ENCODE results near the gene DGKG.

Gene DGKG

DNA sequence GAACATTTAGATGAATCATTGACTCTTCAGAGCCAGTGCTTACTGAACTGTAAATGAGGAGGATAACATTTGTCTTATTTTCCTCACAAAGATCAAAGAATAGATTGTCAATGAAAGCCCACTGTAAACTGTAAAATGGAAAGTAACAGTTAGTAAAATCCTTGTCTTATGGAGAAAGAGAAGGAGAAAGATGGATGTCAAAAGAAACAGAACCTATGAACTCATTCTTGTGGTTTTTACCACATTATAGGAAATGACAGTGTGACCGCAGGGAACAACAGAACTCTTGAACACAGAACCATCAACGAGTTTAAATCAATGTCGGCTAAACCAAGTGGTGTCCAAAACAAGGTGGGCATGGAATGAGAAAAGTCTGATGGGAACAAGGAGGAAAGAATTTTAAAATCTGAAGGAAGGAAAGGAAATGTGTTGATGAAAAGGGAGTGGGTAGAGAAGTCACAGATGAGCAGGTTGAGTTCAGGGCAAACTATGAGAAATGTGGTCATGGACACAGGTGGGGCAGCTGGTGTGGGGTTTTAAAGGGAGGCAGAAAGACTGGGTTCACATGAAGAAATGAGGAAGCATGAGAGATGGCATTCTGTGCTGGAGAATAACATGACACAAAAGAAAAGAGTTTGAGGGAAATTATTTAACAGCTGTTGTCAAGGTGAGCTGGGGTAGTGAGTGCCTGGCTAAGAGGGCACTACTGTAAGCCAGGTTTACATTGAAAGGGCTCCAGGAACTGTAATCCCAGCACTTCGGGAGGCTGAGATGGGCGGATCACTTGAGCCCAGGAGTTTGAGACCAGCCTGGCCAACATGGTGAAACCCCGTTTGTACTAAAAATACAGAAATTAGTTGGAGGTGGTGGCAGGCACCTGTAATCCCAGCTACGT lies 210.7 kb downstream of the DGKG start:
- in situ Hi-C loops (cut with MboI; ENCODE audit: low sequenced_read_pairs) = no loop called here

DNA sequence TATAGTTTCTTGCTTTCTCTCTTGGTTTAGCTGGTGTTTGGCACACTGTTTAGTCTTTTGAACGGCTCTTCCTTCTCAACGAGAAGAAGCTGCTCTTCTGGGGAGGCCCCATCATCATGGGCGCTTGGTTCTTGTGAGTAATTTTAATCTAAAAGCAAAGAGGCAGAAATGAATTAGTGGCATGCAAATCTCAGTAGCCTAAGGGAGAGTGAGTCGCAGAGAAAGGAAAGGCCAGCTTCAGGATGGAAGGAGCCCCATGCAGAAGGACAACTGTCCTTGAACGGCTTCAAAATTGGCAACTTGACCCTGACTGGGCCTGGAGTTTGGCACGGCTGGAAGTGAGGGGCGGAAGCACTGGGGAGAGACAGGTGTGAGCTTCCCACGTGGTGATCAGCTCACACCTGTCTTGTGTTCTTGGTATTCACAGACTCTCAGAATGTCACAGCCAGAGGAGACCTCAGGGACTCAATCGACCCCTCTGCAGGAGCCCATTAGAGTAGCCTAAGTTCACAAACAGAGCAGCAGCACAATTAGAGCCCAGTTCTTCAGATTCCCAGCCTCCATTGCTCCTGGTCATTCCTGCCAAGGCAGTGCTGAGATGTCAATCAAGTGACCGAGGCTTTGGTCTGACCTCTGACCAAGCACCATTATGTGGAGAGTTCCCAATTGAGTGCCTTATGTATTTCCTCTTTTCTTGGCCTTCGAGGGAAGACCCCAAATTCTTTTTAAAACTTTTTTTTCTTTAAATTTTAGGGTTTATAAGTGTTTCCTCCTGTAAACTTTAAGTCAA lies 211.8 kb downstream of the DGKG start:
- in situ Hi-C loops (cut with MboI; ENCODE audit: low sequenced_read_pairs) = no loop called here

DNA sequence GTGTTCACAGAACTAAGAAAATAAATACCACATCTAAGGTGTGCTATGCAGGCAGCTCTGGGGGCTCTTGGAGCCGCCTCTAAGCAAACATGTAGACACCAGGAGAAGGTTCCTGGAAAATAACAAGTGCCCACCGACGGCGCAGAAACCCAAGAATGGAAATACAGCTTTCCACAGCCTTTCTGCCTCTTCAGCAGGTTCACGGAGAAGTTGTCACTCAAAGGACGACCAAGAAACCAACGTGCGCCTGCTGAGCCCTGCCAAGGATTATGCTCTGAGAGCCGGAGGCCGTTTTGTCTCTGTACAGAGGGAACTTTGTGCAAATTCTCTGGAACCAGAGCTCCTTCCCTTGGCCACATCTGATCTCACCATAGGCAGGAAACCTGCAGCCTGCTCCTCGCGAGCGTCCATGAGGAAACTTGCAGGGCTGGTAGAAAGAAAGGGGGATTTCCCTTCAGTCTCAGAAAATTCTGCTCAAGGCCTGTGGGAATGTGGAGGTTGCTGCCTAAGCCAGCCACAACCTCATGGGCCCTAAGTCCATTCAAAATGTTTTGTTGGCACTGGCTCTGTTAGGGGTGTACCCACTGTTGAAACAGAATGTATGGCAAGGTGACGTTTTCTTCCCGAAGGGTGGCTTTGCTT lies 212.6 kb downstream of the DGKG start:
- in situ Hi-C loops (cut with MboI; ENCODE audit: low sequenced_read_pairs) = no loop called here

DNA sequence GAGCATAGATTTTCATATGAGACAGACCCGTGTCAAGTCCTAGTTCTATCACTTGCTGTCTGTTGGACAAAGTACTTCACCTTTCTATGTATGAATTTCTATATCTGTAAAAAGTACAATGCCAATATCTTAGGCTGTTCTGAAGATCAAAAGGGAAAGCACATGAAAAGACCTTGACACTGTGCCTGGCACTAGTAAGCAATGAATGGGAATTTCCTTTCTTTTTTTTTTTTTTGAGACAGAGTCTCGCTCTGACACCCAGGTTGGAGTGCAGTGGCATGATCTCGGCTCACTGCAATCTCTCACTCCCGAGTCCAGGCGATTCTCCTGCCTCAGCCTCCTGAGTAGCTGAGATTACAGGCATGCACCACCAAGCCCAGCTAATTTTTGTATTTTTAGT lies 217.8 kb downstream of the DGKG start:
- in situ Hi-C loops (cut with MboI; ENCODE audit: low sequenced_read_pairs) = no loop called here

DNA sequence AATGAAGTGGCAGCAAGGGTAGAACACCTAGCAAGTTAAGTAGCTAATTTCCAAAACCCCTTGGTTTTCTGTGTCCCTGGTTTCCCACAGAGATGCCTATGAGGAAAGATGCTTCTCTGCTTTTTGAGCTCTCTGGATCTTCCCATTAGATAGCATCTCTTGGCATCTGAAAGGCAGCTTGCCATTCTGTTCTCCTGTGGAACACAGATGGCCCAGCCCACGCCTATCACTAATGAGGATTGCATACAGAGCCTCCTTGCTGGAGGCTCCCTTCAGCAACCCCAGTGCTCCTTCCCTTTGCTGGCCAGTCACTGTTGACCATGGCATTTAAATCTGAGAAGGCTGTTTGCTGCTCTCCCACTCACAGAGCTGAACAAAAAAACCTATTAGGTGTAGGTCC lies 218.8 kb downstream of the DGKG start:
- in situ Hi-C loops (cut with MboI; ENCODE audit: low sequenced_read_pairs) = no loop called here

DNA sequence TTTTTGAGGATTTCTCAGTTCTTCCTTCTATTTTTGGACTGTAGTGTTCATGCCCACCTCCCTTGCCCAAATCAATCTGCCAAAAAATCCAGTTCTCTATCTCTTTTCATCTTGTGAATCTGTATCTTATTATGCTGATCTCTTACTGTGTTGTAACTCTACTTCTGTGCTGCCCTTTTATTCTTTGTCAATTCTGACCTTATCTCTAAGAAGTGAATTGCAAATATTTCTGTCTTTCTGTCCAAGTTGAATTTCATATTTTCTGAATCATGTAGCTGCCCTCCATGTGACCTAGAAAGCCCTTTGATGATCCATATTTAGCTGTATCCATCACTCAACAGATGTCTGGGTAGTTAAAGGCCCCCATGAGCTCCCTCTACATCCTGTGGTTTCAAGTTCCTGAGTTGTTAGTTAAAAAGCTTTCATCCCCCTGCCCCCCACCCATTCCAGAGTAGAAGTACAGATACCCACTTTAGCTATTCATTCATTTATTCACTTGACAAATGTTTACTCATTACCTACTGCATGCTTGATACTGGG lies 219.6 kb downstream of the DGKG start:
- in situ Hi-C loops (cut with MboI; ENCODE audit: low sequenced_read_pairs) = no loop called here

DNA sequence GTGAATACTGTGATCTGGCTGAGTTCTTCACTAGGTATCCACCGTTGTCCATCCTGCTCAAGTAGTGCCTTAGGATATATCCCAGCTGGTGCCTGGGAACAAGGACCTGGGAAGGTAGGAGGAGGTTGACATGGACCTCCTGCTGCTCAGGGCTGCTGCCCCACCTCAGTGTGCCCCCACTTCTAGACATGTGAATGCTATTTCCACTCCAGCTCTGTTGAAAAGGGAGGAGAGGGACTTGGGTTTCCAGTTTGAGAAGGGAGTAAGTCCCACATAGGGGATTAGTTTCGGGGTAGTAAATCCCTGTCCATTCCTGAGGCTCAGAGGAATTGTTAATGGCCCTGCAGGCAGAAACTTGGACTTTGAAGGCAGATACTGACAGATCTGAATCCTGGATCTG lies 220.2 kb downstream of the DGKG start:
- in situ Hi-C loops (cut with MboI; ENCODE audit: low sequenced_read_pairs) = no loop called here

DNA sequence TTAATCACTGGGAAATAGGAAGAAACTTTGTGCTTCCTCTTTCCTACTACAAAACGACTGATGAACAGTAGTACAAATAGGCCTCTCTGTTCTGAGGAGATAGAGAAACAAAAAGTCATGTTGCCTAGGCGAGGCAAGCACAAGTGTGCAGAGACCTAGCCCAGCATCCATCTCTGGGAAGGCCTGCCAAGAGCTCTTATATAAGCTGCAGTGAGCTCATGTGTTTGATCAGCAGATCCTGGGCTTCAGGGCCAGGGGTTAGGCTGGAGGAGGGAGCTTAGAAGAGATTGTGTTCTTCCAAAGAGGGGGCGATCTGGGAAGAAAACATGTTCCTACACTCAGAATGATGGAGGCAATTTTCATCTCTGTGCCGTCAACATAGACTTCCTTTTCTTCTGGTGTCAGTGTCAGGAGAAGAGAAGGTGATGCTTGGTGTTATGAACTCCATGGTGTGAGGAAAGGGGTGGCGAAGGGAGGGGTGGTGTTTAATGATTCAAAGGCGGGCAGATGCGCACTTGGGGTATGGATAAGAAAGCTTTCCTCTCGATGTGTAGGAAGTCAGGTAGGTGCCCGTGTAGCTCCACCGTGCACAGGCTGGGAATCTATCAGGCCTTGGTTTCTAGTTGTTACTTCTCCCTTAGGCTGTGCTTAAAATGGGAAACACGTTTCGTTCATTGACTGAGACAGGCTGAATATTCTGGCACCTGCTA lies 223.6 kb downstream of the DGKG start:
- in situ Hi-C loops (cut with MboI; ENCODE audit: low sequenced_read_pairs) = no loop called here

DNA sequence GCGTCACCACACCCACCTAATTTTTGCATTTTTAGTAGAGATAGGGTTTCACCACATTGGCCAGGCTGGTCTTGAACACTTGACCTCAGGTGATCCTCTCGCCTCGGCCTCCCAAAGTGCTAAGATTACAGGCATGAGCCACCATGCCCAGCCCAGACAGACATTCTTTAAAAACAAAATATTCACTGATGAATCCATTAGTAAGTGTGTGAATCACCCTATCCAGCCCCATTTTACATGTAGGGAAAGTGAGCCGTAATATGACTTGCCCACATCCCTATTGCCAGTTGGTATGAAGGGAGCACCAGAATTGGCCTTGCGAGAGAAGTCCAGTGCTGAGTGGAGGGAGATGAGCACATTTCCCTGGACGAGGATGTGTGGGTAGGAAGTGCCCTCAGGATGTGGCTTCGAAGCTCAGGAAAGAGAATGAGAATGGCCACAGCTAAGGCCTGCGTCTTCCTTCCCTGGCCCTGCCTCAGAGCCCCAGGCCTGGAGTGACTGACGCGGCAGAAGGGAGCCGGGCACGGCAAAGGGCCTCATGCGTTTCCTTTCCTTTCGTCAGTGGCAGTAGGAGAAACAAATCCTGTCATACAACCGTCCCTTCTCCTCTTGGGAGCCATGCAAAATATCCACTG lies 224.9 kb downstream of the DGKG start:
- in situ Hi-C loops (cut with MboI; ENCODE audit: low sequenced_read_pairs) = no loop called here

DNA sequence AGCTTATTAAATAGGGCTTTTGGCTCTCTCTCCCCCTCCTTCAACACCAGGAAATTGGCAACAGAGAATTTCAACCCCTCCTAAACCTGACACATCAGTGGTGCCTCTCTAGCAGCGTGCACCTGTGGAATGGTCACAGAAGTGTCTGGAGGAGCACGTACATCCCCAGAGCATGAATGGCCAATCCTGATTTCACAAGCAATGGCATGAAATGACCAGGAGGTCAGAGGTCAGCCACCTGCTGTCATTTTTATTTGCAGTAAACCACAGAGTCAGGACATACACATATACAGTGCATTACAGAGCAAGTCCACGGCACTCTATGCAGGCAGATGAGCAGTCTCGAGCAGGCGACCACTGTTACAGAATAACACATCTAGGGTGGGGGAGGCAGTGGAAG lies 228.1 kb downstream of the DGKG start:
- in situ Hi-C loops (cut with MboI; ENCODE audit: low sequenced_read_pairs) = no loop called here

DNA sequence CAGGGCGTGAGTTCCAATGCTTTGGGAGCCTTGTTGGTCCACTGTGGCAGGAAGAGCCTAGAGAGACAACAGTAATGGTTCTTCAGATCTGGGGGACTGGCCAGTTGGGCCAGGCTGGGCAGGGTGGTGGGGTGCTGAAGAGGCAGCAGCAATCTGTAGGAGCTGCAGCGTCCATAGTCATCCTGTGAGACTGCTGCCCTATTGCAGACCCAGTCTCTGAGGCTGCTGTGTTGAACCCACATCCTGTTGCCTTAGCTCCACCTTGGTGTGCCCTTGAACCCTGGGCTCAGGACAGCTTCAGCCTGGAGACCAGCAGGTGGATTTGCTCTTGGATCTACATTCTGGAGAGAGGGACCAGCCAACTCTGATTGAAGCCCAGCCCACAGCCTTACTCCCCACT lies 229.5 kb downstream of the DGKG start:
- in situ Hi-C loops (cut with MboI; ENCODE audit: low sequenced_read_pairs) = no loop called here

DNA sequence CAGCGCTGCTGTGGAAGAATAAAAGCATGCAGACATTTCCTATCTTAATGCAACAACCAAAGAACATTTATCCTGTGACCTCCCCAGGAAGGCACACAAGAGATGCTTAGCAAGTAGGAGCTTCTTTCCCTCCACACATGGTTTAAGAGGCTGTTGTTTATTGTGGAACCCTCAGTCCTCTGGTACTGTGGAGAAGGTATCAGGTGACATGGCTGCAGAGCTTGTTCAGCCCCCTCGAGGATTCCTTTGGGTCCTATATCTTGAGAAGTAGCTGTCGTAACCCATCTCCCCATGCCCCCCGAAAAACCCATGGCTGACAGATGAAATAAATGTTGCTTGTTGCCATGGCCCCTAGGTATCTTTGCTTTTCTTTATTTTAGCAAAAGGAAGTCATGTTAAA lies 232.8 kb downstream of the DGKG start:
- in situ Hi-C loops (cut with MboI; ENCODE audit: low sequenced_read_pairs) = no loop called here

DNA sequence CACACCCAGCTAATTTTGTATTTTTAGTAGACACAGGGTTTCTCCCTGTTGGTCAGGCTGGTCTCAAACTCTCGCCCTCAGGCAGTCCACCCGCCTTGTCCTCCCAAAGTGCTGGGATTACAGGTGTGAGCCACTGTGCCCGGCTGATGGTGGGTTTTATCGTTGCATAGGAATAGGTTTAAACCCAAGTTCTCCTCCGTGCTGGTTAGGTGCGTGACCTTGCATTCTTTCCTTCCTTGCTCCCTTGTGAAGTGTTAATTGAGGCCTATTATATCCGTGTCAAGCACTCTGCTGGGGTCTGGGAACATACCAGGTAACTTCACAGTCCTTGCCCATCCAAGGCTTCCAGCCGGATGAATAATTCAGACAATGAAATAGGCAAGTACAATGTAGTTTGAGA lies 233.9 kb downstream of the DGKG start:
- in situ Hi-C loops (cut with MboI; ENCODE audit: low sequenced_read_pairs) = no loop called here

DNA sequence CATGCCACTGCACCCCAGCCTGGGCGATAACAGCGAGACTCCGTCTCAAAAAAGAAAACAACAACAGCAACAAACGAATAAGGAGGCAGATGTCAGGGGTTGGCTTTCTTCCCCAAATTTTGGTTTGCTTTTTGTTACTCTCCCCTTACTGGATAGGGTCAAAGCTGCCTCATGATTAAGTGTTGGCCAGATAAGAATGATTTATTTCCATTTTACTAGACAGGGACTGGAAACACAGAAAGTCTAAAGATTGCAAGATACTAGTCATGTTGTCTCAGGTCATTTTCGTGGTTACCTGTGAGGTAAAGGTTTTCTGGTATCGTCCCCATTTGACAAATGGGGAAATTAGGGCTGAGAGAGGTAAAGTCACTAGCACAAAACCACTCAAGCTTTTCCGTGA lies 234.6 kb downstream of the DGKG start:
- in situ Hi-C loops (cut with MboI; ENCODE audit: low sequenced_read_pairs) = no loop called here

DNA sequence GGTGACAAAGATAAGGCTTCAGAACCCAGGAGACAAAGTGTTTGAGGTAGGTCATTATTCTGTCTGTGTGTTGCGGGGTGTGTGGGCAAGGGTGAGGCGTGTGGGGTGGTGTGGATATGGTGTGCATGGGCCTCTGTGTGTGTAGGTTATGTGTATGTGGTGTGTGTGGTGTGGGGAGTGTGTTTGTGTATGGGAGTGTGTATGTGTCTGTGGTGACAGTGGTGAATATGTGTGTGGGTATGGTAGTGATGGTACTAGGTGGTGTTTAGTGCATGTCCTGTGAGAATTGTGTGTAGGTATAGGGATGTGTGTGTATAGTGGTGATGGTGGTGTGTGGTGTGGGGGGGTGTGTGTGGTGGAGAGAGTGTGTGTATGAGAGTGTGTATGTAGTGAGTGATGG lies 236.9 kb downstream of the DGKG start:
- in situ Hi-C loops (cut with MboI; ENCODE audit: low sequenced_read_pairs) = no loop called here

DNA sequence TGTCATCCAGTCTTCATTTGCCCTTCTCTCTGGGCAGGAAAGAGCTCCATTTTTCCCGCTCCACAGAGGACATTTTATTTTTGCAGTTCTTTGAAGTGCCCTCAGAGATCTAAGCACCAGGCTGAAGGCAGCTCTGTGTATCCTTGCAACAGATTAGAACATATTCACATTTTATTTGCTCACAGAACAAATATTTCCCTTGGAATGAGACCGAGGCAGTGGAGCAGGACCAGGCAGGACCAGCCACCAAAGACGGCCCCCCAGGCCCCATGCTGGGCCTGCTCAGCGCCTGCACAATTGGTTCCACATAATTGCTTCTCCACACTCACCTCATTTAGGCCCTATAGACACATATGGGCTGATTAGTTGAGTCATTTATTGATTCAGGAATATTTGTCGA lies 237.4 kb downstream of the DGKG start:
- in situ Hi-C loops (cut with MboI; ENCODE audit: low sequenced_read_pairs) = no loop called here

DNA sequence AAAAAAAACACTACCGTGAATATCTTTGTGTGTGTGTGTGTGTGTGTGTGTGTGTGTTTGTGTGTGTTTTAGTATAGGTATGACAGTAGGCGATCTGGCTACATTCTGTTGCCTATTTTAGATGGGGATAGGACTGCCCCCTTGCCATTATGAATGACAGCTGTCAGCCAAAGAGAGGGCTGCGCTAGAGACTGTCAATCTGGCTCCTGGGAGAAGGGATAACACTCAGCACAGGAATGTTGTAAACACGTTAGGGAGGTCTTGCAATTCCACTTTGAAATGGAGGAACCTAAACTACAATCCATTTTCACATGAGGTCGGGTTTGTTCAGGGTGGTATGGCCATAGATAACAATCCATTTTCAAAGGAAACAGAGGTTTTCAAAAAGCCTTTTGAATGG lies 239.0 kb downstream of the DGKG start:
- in situ Hi-C loops (cut with MboI; ENCODE audit: low sequenced_read_pairs) = no loop called here

DNA sequence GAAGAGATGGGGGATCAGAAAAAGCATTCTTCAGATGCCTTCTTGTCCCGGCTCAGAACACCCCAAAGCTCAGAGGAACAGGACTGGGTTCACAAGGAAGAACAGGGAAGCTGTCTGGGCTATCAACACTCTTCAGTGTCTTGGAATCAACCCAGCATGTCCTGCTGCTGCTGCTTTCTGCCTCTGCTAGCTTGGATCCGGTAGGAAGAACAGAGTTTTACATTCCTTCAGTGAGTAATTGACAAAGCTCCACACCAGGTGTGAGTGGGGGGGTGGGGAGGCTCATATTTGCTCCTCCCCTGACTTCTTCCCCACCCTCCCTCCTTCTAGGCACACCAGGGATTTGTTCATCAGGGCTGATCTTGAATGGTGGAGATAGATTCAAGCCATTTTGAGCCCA lies 240.1 kb downstream of the DGKG start:
- in situ Hi-C loops (cut with MboI; ENCODE audit: low sequenced_read_pairs) = no loop called here

DNA sequence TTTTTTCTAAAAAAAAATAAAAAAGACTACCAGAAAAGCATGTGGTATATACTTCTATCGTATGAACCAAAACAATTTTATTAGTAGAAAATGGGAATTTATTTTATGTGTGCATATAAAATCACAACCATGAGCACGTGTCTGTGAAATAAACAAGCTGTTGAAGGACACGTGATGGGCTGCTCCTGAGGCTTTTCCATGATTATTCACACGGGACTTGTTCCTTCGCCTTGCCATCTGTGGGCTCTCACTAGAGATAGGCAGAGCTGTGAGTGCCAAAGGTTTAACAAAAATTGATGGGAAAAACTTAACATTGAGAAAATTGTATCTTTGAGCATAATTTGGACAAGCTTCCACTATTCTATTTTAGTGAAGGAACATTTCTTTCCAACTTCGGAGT lies 240.8 kb downstream of the DGKG start:
- in situ Hi-C loops (cut with MboI; ENCODE audit: low sequenced_read_pairs) = no loop called here

DNA sequence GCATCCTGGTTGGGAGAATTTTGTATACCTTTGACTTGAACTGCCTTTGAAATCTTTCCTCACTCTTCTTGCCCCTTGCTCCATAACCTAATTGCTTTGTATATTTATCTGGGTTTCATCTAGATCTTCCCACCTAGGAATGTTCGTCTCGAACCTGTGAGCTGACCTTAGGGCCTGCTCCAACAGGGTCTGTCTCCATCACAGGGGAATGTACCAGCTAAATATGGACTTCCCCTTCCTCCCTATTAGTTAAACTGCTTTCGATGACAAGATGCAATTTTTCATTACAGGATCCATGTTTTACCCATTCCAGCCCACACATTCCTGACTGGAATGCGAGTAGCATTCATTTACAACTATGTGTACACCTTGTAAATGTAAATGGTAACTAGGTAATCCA lies 242.5 kb downstream of the DGKG start:
- in situ Hi-C loops (cut with MboI; ENCODE audit: low sequenced_read_pairs) = no loop called here
